Measurements from ENCODE around the gene SPEF1.

GRCh38 chr20:3734111-3734843, 47.0 kb downstream of the SPEF1 start:
- TF ChIP-seq FOXM1 (IDR thresholded peaks at IDR 0.05; ENCODE audit: borderline replicate concordance): no peak
- no peak for TF ChIP-seq ELF4 (IDR thresholded peaks at IDR 0.05)
- no peak for TF ChIP-seq CTBP1 (IDR thresholded peaks at IDR 0.05; ENCODE audit: borderline replicate concordance)
- TF ChIP-seq FOXA1 (IDR thresholded peaks at IDR 0.05): no peak
- no peak for TF ChIP-seq SP1 (IDR thresholded peaks at IDR 0.05)
- TF ChIP-seq PKNOX1 (IDR thresholded peaks at IDR 0.05): no peak
- TF ChIP-seq BHLHE40 (IDR thresholded peaks at IDR 0.05; ENCODE audit: borderline replicate concordance): no peak
- no peak for TF ChIP-seq ARNT (IDR thresholded peaks at IDR 0.05)
- TF ChIP-seq HDGF (IDR thresholded peaks at IDR 0.05; ENCODE audit: borderline replicate concordance): no peak
- no peak for TF ChIP-seq TARDBP (IDR thresholded peaks at IDR 0.05)
